Stomach smooth muscle (tissue), 2 donors: ENCODE results near the gene PTPRN2.
"Not testable (repeated sequence)": the region's sequence is repeated elsewhere in the genome, so short reads cannot be mapped to it uniquely, and the experiment has no call there.

ENCODE experiments used
- H3K27ac ChIP-seq: one replicate; pipeline ENCODE4 v1.7.0; 2013; ENCODE audit warnings: mild to moderate bottlenecking, low read length, inconsistent platforms
- H3K27me3 ChIP-seq, 2 donors: one replicate each; pipeline ENCODE4 v1.7.0; 2013; ENCODE audit warnings: low read length in 2 of 2; ENCODE audit not compliant: insufficient read depth in 2 of 2, control insufficient read depth in 1 of 2
- H3K36me3 ChIP-seq, 2 donors: one replicate each; pipeline ENCODE4 v1.7.0; 2013; ENCODE audit warnings: low read length in 2 of 2; ENCODE audit not compliant: control insufficient read depth in 2 of 2, insufficient read depth in 2 of 2
- H3K4me1 ChIP-seq: one replicate; pipeline ENCODE4 v1.7.0; 2013; ENCODE audit warnings: low read length; ENCODE audit not compliant: control insufficient read depth, insufficient read depth
- H3K4me3 ChIP-seq, 2 donors: one replicate each; pipeline ENCODE4 v1.7.0; 2013; ENCODE audit warnings: low read length in 2 of 2
- H3K9ac ChIP-seq, 2 donors: one replicate each; pipeline ENCODE4 v1.7.0; 2013; ENCODE audit warnings: low read length in 2 of 2, mild to moderate bottlenecking in 1 of 2
- H3K9me3 ChIP-seq, 2 donors: one replicate each; pipeline ENCODE4 v1.7.0; 2013; ENCODE audit warnings: low read length in 2 of 2; ENCODE audit not compliant: control insufficient read depth in 2 of 2
- donor health status: healthy.
- donor health status: Pancreatic carcinoma.

Gene PTPRN2

GRCh38 chr7:157725312-157725711 is 862.3 kb downstream of the PTPRN2 start:
- not testable (repeated sequence) for H3K36me3 ChIP-seq, H3K27ac ChIP-seq, H3K4me3 ChIP-seq, H3K9ac ChIP-seq, H3K27me3 ChIP-seq, H3K9me3 ChIP-seq, H3K4me1 ChIP-seq

GRCh38 chr7:157723205-157723604 is 864.4 kb downstream of the PTPRN2 start:
- H3K4me3 ChIP-seq = no peak overlapping the region
- no peaks in the 10 kb centered on the region for H3K4me1 ChIP-seq
- no peaks in the 10 kb centered on the region for H3K9me3 ChIP-seq
- H3K36me3 ChIP-seq = no peaks in the 10 kb centered on the region
- peaks cover 3 to 5% of the 10 kb centered on the region in 2 donors for H3K27me3 ChIP-seq
- no peak overlapping the region for H3K27ac ChIP-seq
- H3K9ac ChIP-seq = no peak overlapping the region

- Histone ChIP-seq H3K9ac (no peak overlapping the region), H3K36me3 (no peaks in the 10 kb centered on the region), H3K4me1 (no peaks in the 10 kb centered on the region), H3K9me3 (no peaks in the 10 kb centered on the region), H3K4me3 (no peak overlapping the region), H3K27me3 (peaks cover 3 to 5% of the 10 kb centered on the region in 2 donors), H3K27ac (no peak overlapping the region)
Observed at GRCh38 chr7:157722137-157723060, 865.2 kb downstream of the PTPRN2 start.

GRCh38 chr7:157721468-157722136 is 866.0 kb downstream of the PTPRN2 start:
- Histone ChIP-seq H3K9ac (no peak overlapping the region), H3K4me1 (no peaks in the 10 kb centered on the region), H3K9me3 (no peaks in the 10 kb centered on the region), H3K36me3 (no peaks in the 10 kb centered on the region), H3K4me3 (no peak overlapping the region), H3K27me3 (peaks cover 3 to 5% of the 10 kb centered on the region in 2 donors), H3K27ac (no peak overlapping the region)

DNA sequence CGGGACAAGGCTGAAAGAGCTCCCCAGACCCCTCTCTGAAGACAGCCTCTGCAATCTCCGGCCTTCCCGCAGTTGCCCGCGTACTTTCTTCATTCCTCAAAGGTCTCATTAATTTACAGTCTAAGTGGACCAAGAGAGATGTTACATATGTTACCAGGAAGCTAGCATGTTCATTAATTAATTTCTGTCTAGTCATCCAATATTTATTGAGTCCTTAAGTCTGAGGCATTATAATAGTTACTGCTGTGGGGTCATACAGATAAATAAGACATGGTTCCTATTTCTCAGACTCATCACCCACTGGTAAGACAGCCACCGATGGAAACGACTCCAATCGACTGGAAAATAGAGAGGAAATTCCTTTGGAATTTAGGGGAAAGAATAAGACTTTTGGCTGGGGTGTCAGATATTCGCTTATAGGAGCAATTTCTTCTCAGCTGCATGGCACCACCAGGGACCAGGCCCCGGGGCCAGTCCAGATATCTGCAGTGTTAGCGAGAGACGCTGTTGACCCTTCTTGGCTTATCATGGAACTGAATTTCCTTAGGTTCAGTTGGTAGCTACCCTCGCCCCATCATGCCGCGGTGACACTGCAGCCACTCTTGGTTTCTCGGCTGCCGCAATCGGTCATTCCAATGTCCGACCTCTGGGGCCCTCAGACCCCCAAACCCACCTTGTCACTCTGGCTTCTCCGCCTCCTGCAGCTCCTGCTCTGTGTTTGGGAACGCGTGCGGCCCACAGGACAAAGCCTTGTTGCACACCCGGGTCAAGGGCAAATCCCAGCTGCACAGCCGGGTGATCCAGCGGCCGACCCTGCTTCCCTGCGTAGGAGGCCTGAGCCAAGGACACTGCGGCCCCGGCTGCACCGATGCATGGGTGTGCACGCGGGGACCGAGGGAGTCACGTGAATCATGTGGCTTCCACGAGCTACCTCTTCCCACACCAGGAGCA is 867.6 kb downstream of the PTPRN2 start:
- no peaks in the 10 kb centered on the region for H3K4me1 ChIP-seq
- H3K9ac ChIP-seq = no peak overlapping the region
- H3K27me3 ChIP-seq = peaks cover 3 to 5% of the 10 kb centered on the region in 2 donors
- no peaks in the 10 kb centered on the region for H3K9me3 ChIP-seq
- H3K4me3 ChIP-seq = no peak overlapping the region
- H3K27ac ChIP-seq = no peak overlapping the region
- H3K36me3 ChIP-seq = no peaks in the 10 kb centered on the region

DNA sequence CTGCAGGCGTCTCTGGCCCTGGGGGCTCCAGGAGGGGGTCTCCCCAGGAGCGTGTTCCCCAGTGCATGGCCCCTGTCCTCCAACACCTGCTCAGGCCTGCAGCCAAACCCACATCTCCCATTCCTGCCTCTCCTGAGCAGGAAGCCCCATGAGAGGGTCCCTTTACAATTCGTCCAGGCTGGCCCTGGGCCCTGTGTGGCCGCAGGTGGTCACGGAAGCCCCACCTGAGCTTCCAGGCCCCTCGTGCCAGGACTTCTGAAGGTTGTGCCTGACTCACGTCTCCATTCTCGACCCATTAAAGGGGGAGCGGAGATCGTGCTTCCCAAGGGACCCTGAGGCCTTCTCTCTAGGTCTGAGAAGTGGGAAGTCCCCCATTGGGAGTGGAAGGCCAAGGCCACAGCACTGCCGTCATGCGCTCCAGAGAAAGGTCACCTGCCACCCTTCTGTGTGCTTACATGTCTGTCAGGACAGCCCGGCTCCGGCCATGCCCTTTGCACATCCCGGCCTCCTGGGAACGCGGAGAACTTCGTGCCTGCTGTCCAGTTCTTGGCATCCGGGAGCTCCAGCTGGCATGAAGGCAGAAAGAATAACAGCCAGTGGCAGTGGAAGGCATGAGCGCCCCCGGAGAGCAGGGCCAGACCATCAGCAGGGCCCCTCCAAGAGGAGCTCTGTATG is 868.5 kb downstream of the PTPRN2 start:
- Histone ChIP-seq H3K27me3 (peaks cover 0 to 5% of the 10 kb centered on the region in 2 donors), H3K9me3 (no peaks in the 10 kb centered on the region), H3K4me1 (no peaks in the 10 kb centered on the region), H3K27ac (no peak overlapping the region), H3K4me3 (no peak overlapping the region), H3K9ac (no peak overlapping the region), H3K36me3 (no peaks in the 10 kb centered on the region)

DNA sequence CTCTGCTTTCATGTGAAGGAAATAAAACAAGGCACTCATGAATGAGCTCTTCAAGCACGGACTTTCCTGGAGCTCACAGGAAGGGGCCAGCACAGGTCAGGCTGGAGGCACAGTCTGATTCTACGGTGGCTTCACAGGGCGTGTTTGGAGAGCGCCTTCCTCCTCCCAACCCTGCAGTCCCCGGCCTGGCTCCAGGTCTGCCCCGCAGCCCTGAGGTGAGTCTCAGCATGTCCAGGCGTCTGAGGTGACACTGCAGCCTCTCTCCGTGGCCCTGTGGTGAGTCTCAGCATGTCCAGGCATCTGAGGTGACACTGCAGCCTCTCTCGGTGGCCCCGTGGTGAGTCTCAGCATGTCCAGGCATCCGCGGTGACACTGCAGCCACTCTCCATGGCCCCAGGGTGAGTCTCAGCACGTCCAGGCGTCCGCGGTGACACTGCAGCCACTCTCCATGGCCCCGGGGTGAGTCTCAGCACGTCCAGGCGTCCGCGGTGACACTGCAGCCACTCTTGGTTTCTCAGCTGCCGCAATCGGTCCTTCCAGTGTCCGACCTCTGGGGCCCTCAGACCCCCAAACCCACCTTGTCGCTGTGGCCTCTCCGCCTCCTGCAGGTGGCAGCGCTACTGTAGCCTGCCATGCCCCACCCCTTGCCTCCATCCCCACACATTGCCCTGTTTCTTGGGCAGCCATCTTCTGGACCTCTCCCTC is 869.2 kb downstream of the PTPRN2 start:
- H3K9me3 ChIP-seq = no peaks in the 10 kb centered on the region
- no peak overlapping the region for H3K27ac ChIP-seq
- peaks cover 0 to 3% of the 10 kb centered on the region in 2 donors for H3K27me3 ChIP-seq
- no peak overlapping the region for H3K4me3 ChIP-seq
- no peaks in the 10 kb centered on the region for H3K36me3 ChIP-seq
- H3K9ac ChIP-seq = no peak overlapping the region
- no peaks in the 10 kb centered on the region for H3K4me1 ChIP-seq

DNA sequence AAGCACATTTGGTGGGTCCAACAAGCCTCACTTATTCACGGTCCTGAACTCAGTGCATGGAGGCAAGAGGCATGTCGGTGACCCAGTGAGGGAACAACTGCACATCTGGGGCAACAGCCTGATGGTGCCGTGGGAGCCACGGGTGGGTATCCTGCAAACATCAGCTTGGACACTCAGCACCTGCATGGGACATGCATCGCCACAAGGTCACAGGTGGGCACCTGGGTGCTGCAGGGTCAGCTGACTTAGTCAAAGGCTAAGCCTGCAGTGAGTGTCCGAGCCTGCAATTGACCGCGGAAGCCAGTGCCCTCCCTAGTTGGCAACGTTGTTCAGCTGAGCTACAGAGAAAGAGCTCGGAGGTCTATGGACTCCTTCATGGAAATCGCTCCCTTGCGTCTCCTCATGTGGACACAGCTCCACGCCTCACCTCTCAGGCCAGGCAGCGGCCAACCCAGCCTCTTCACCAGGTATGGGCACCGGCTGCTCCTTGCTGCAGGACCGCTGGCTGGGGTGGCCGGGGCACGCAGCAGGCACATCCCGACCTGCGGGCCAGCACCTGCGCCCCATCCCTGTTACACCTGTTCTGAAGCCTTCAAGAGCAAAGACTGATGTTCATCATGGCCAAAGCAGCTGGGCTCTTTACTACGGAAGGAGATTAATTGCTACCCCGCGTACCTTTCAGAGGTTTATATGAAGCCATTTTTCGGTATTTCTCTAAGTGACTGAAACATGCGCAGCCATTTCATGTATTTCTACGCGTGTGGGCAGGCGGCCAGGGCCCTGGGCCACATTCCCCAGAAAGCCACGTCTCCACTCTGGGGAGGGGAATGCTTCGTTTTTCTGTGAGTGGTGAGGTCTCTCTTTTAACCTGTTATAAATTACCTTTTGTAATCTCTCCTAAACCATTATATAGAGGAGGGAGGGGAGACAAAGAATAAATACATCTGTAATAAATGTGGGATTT is 870.1 kb downstream of the PTPRN2 start:
- Histone ChIP-seq H3K9me3 (no peaks in the 10 kb centered on the region), H3K9ac (no peak overlapping the region), H3K4me1 (no peaks in the 10 kb centered on the region), H3K36me3 (no peaks in the 10 kb centered on the region), H3K4me3 (no peak overlapping the region), H3K27me3 (no peaks in the 10 kb centered on the region), H3K27ac (no peak overlapping the region)

GRCh38 chr7:157715938-157716280 is 871.7 kb downstream of the PTPRN2 start:
- Histone ChIP-seq H3K9me3 (no peaks in the 10 kb centered on the region), H3K36me3 (no peaks in the 10 kb centered on the region), H3K4me3 (no peak overlapping the region), H3K9ac (no peak overlapping the region), H3K27ac (no peak overlapping the region), H3K4me1 (no peaks in the 10 kb centered on the region), H3K27me3 (no peaks in the 10 kb centered on the region)
